KOPT-K1 (cell line): ENCODE measurements around the gene ZNF273.

Experiments used
- H3K27ac ChIP-seq: fragments of 200-600 bp; sonication (generic); 2 replicates; pipeline ENCODE4 v1.5.1; 2016; ENCODE audit warnings: antibody characterized with exemption, mild to moderate bottlenecking, low read depth, low read length; ENCODE audit not compliant: poor library complexity, severe bottlenecking
- H3K36me3 ChIP-seq: fragments of 200-600 bp; sonication (generic); 2 replicates; pipeline ENCODE4 v1.5.1; 2017; ENCODE audit warnings: antibody characterized with exemption, mild to moderate bottlenecking, low read length, moderate library complexity; ENCODE audit not compliant: insufficient read depth
- H3K9me3 ChIP-seq: fragments of 200-600 bp; sonication (generic); 2 replicates; pipeline ENCODE4 v1.5.1; 2017; ENCODE audit warnings: antibody characterized with exemption, low read length, mild to moderate bottlenecking; ENCODE audit not compliant: insufficient read depth, poor library complexity, severe bottlenecking

Gene ZNF273

DNA sequence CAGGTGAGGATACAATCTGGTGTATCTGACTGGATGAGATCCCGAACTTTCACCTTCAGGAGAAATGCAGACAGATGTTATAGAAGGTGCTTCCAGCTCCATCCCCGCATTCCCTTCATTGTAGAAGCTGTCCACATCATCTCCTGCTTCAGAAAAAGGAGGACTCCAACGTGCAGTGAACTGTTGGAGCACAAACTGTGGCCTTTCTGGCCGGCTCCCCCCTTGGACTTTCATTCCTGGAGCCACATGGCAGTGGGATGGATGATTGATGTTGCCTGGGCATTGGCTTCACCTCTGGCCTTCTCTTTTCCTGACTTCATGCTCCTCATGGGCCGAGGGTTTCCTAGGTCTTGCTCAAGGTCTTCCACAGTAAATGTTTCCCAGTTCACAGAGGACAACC is 29.6 kb upstream of the ZNF273 start:
- Histone ChIP-seq H3K27ac (no peak overlapping the region), H3K36me3 (no peaks in the 10 kb centered on the region)

DNA sequence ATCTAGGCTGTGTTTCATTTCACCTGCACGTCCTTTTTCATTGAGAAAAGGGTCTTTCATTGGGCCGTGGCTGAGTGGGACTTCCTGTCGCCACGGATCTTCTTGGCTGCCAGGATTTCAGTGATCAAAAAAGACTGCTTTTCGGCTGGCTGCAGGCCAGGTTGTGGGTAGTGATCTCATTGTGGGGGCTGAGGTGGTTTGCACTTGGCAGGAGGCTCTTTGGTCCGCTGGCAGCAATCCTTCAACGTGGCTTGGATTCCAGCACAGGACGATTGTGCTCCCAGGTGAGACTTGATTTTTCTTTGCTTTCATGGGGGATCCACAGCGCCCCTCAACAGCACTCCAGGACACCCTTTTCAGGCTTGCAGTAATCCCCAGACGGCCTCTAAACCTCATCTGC is 29.0 kb upstream of the ZNF273 start:
- Histone ChIP-seq H3K36me3 (no peaks in the 10 kb centered on the region), H3K27ac (no peak overlapping the region), H3K9me3 (peaks cover 93% of the 10 kb centered on the region)

More for the DNA sequence above, 29.6 kb upstream of the ZNF273 start:
- H3K9me3 ChIP-seq: peaks cover 94% of the 10 kb centered on the region

DNA sequence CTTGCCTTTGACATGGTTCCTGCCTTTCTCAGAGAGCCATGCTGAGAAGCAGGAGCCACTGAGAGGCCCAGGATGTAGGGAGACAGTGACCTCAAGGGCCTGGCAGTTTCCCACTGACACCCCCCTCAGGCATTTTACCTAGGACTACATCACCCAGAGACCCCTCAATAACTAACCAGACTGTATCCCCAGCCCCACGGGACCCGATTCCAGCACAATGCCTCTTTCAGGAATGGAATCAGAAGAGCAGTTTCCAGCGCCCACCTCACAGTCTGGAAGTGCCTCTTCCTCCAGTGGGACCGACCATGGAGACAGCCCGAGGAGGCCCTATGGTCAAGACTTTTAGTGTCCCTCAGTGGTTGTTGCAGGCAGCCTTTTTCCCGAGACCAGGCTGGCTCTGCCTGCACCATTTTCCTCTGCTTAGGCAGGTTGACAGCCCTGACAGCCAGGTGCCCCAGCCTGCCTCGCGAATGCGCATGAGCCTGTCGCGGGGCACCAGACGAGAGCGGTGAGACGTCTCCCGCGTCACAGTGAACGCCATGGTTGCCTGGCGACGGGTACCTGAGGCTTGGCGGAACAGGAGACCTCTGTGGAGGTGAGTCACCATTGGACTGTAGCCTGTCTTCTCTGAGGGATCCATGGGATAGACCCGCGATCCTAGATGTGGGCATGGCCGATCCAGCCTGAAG is 28.4 kb upstream of the ZNF273 start:
- H3K36me3 ChIP-seq: no peaks in the 10 kb centered on the region
- peaks cover 93% of the 10 kb centered on the region for H3K9me3 ChIP-seq
- H3K27ac ChIP-seq: no peak overlapping the region

DNA sequence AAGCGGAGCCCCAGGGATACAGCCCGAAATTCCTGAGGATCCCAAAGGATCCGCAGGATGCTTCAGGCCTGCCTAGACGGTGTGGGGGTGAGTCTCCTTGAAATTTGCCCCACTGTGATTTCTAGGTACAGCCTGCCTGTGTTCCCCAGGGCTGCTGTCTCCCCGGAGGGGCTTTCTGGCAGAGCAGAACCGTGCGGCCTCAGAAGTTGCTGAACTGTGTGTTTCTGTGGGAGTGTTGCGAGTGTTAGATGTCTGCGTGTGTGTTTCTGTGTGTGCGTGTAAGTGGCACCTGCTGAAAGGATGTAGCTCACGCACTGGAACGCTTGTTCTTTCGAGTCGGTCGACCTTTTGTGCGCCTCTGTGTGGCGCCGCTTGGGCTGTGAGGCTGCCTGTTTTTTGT is 27.8 kb upstream of the ZNF273 start:
- Histone ChIP-seq H3K9me3 (peaks cover 93% of the 10 kb centered on the region), H3K36me3 (no peaks in the 10 kb centered on the region), H3K27ac (no peak overlapping the region)

DNA sequence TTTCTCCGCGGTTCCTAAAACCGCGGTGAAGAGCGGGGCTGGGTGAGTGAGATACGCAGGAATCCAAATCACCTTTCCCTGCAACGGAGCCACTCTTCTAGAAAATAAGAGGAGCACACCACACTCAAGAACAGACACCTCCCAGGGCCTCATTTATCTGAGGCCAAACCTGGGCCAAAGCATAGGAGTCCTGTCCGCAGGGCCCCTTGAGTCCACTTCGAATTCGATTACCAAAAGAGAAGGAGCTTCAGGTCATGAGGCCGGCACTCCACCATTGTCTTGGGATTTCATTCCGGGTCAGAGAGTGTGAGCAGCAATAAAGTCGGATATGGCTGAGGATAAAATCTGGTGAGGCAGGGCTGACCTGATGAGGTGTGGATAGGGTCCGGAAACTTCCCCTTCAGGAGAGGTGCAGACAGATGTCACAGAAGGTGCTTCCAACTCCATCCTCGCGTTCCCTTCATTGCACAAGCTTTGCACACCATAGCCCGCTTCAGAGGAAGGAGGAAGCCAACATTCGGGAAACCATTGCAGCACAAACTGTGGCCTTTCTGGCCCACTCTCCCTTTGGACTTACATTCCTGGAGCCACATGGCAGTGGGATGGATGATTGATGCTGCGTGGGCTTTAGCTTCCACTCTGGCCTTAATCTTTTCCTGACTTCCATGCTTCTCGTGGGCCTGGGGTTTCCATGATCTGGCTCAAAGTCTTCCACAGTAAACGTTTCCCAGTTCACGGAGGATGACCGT is 27.2 kb upstream of the ZNF273 start:
- no peak overlapping the region for H3K27ac ChIP-seq
- H3K9me3 ChIP-seq: peaks cover 93% of the 10 kb centered on the region
- no peaks in the 10 kb centered on the region for H3K36me3 ChIP-seq

DNA sequence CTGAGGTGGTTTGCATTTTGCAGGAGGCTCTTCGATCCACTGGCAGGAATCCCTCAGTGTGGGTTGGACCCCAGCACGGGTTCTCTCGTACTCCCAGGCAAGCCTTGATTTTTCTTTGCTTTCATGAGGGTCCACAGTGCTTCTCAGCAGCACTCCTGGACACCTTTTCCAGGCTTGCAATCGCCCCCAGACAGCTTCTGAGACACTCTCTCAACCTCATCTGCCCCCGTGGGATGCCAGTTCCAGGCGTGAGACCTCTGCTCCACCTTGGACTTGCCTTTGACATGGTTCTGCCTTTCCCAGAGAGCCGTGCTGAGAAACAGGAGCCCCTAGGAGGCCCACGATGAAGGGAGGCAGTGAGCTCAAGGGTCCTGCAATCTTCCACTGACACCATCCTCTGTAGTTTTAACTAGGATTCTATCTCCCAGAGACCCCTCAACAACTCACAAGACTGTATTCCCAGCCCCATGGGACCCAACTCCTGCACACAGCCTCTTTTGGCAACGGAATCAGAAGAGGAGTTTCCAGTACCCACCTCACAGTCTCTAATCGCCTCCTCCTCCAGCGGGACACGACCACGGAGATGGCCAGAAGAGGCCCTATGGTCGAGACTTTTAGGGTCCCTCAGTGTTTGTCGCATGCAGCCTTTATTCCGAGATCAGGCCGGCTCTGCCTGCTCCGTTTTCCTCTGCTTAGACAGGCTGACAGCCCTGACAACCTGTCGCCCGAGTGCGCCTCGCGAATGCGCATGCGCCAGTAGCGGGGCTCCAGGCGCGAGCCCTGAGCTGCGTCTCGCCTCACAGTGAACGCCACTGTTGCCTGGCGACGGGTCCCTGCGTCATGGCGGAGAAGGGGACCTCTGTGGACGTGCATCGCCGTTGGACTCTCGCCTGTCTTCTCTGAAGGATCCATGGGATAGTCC is 26.0 kb upstream of the ZNF273 start:
- H3K9me3 ChIP-seq: peaks cover 94% of the 10 kb centered on the region
- H3K36me3 ChIP-seq: no peaks in the 10 kb centered on the region
- no peak overlapping the region for H3K27ac ChIP-seq

DNA sequence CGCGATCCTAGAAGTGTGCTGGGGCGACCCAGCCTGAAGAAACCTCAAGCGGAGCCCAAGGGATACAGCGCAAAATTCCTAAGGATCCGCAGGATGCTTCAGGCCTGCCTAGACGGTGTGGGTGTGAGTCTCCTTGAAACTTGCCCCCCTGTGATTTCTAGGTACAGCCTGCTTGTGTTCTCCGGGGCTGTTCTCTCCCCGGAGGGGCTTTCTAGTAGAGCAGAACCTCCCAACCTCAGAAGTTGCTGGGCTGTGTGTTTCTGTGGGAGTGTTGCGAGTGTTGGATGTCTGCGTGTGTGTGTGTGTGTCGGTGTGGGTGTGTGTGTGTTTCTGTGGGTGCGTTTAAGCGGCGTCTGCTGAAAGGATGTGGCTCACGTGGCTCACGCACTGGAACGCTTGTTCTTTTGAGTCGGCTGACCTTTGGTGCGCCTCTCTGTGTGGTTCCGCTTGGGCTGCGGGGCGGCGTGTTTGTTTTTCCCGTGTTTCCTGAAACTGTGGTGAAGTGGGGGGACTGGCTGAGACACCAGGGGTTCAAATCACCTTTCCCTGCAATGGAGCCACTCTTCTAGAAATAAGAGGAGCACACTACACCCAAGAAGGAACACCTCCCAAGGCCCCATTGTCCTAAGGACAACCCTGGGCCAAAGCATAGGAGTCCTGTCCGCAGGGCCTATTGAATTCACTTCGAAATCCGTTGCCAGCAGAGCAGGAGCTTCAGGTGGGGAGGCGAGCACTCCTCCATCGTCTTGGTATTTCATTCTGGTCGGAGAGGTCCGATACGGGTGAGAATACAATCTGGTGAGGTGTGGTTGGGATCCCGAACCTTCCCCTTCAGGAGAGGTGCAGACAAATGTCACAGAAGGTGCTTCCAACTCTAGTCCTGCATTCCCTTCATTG is 25.1 kb upstream of the ZNF273 start:
- H3K36me3 ChIP-seq: no peaks in the 10 kb centered on the region
- H3K27ac ChIP-seq: no peak overlapping the region
- H3K9me3 ChIP-seq: peaks cover 98% of the 10 kb centered on the region

DNA sequence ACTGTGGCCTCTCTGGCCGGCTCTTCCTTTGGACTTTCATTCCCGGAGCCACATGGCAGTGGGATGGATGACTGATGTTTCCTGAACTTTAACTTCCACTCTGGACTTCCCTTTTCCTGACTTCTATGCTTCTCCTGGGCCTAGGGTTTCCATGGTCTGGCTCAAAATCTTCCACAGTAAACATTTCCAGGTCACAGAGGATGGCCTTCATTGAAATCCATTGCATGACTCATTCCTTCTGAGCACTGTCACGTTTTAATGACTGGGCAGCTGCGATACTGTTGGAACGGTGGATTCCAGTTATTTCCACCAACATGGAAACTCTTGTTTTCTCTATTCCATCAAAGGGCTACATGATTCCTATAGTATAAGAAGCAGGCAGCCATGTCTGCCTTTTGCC is 24.4 kb upstream of the ZNF273 start:
- peaks cover 99% of the 10 kb centered on the region for H3K9me3 ChIP-seq
- H3K36me3 ChIP-seq: no peaks in the 10 kb centered on the region
- H3K27ac ChIP-seq: no peak overlapping the region

DNA sequence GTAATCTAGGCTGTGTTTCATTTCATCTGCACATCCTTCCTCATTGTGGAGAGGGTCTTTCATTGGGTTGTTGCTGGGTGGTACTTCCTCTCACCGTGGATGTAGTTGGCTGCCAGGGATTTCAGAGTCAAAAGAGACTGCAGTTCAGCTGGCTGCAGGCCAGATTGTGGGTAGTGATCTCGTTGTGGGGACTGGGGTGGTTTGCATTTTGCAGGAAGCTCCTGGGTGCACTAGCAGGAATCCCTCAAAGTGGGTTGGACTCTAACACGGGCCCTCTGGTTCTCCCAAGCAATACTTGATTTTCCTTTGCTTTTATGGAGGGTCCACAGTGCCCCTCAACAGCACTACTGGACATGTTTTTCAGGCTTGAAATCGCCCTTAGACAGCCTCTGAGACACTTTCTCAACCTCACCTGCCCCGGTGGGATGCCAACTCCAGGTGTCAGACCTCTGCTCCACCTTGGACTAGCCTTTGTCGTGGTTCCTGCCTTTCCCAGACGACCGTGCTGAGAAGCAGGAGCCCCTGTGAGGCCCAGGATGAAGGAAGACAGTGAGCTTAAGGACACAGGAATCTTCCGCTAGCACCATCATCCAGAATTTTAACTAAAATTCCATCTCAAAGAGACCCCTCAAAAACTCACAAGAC is 23.9 kb upstream of the ZNF273 start:
- H3K9me3 ChIP-seq: peaks cover 99% of the 10 kb centered on the region
- no peak overlapping the region for H3K27ac ChIP-seq
- H3K36me3 ChIP-seq: no peaks in the 10 kb centered on the region

DNA sequence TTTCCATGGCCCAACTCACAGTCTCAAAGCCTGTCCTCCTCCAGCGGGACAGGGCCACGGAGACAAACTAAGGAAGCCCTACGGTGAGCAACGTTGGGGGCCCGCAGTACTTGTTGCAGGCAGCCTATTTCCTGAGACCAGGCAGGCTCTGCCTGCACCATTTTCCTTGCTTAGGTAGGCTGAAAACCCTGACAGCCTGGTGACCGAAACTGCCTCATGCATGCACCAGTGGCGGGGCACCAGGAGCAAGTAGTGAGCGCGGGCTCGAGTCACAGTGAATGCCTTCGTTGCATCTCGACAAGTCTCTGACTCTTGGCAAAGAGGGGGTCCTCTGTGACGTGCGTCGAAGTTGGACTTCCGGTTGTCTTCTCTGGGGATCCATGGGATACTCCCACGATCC is 23.3 kb upstream of the ZNF273 start:
- Histone ChIP-seq H3K36me3 (no peaks in the 10 kb centered on the region), H3K9me3 (peaks cover 99% of the 10 kb centered on the region), H3K27ac (no peak overlapping the region)

DNA sequence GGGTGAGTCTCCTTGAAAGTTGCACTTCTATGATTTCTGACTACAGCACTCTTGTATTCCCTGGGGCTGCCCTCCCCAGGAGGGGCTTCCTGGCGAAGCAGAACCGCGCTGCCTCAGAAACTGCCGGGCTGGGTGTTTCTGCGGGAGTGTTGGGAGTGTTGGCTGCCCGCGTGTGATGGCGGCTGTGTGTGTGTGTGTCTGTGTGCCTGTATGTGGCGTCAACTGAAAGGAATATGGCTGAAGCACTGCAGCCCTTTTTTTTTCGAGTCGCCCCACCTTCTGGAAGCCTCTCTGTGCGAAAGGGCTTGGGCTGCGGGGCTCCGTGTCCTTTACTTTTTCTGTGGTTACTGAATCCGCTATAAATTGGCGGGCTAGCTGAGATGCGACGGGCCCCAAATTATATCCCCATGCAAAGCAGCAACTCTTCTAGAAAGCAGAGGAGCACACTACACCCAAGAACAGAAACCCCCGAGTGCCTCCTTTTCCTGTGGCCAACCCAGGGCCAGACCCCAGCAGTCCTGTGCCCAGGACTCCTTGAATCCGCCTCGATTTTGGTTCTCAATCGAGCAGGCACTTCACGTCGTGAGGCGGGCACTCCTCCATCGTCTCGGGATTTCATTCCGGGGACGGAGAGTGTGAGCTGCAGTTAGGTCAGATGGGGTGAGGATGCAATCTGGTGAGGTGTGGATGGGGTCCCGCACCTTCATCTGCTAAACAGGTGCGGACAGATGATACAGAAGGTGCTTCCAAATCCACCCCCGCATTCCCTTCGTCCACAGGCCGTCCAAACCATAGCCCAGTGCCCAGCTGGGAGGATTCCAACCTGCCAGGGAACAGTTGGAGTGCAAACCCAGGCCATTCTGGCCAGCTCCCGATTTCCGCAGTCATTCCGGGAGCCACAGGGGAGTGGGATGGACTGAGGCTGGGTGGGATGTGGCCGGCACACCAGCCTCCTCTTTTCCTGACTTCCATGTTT is 22.5 kb upstream of the ZNF273 start:
- no peaks in the 10 kb centered on the region for H3K36me3 ChIP-seq
- H3K9me3 ChIP-seq: peaks cover 100% of the 10 kb centered on the region
- H3K27ac ChIP-seq: no peak overlapping the region

DNA sequence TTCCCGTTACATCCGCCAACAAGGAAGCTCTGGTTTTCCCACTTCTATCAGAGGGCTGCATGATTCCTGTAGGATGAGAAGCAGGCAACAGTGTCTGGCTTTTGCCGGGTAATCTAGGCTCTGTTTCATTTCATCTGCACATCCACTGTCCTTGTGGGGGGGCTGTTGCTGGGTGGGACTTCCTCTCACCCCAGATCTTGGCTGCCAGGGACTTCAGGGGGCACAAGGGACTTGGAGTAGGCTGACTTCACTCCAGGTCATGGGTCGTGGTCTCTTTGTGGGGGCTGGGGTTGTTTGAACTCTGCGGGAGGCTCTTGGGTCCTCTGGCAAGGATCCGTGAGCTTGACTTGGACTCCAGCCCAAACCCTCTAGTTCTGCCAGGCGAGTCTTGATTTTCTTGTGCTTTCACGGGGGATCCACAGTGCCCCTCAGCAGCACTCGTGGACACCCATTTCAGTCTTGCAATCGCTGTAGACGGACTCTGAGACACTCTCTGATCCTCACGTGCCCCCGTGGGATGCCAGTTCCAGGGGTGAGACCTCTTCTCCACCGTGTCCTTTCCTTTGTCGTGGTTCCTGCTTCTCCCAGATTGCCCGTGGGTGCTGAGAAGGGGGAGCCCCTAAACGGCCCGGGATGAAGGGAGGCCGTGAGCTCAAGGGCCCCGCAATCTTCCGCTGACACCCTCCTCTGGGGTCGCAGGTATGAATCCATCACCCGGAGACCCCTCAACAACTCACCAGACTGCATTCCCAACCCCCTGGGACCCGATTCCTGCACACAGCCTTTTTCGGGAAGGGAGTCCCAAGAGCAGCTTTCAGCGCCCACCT is 21.4 kb upstream of the ZNF273 start:
- H3K9me3 ChIP-seq: peaks cover 90% of the 10 kb centered on the region
- H3K27ac ChIP-seq: no peak overlapping the region
- H3K36me3 ChIP-seq: no peaks in the 10 kb centered on the region
